Umbilical cord (tissue), 2 donors: ENCODE measurements around the gene DUSP19. TPM values are rescaled to one million over a fixed set of nuclear protein-coding genes. Genes with fewer than 3 reads are reported as not detected.

Experiments
- DNase-seq: peaks from one replicate; pipeline ENCODE4 v3.0.0-alpha.2; 2015; ENCODE audit warnings: low spot score
- total RNA-seq: library from RNA; depleted of rRNA; stranded (reverse); fragments of >200 nt; gene quantifications from one replicate; pipeline ENCODE4 v1.2.3, GENCODE V29; 2014; ENCODE audit warnings: low replicate concordance; ENCODE audit not compliant: insufficient read depth

Gene DUSP19
- total RNA-seq, 1 donor from 2014 or later = 16.4 TPM

- no peak for DNase-seq
Measured at GRCh38 chr2:183125659-183126341, 47.3 kb downstream of the DUSP19 start.

- DNase-seq = no peak
Measured at GRCh38 chr2:183126635-183127034, 48.1 kb downstream of the DUSP19 start.

DNA sequence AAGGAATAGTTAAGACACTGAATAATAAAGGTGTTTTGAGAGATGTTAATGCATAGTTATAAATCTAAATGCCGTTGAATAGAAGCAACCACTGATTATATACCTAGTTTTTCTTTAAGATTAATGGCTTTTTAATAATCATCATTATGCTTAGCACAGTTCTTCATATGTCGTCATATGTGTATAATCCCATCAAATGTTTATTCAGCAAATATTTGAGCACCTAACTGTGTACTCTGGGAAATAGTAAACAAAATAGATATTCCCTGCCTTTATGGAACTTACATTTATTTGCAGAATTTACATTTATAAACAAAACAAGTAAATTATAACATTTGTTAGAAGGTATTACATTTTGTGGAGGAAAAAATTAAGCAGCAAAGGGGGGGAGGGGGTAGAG lies 55.5 kb downstream of the DUSP19 start:
- no peak for DNase-seq

DNA sequence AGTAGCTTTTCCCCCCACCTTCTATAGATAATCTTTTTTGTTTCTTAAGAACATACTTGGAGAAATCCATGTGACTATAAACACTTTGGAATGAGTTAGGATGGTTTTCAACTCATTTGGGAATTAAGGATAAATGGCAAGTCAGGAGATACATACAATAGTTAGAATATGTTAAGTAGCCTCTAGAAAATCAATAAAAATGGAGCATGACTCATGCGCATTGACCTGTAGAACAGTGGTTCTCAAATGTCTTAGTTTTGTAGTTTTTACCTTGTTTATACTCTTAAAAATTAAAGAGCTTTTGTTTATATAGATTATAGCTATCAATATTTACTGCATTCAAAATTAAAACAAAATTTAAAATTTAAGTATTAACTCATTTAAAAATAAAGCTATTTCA lies 70.4 kb downstream of the DUSP19 start:
- DNase-seq = no peak

DNA sequence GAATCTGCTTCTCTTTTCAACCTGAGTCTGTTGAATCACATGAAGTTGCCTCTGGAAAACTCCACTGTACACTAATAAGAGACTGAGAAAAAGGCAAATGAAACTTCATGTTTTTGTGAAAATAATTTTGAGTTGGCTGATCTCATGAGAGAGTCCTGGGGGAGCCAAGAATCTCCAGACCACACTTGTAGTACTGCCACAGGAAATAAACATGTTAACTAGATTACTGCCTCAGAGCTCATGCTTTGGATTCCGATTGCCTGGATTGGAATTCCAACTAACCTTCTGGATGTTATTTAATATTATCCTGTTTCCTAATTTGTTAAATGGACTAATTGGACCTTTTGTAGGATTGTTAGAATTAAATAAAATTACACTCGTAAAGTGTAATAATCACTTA lies 70.9 kb downstream of the DUSP19 start:
- DNase-seq = no peak

Other genes with a start within 250 kb of the DUSP19 start
- gene FRZB, start 212.1 kb upstream of the DUSP19 start, total RNA-seq = 3.9 TPM
- gene NCKAP1, start 40.3 kb upstream of the DUSP19 start, total RNA-seq = 202 TPM
- gene NUP35, start 45.7 kb downstream of the DUSP19 start, total RNA-seq = 20.2 TPM